Inflammatory macrophage treated with lipopolysaccharide for 4 hours (primary cell): ENCODE data around the gene ARFIP1.
"Not testable (repeated sequence)": the region's sequence is repeated elsewhere in the genome, so short reads cannot be mapped to it uniquely, and the experiment has no call there.

Experiments used
- DNase-seq: peaks from one replicate; pipeline ENCODE4 v3.0.0-alpha.2; 2020

The ARFIP1 gene, protein sequence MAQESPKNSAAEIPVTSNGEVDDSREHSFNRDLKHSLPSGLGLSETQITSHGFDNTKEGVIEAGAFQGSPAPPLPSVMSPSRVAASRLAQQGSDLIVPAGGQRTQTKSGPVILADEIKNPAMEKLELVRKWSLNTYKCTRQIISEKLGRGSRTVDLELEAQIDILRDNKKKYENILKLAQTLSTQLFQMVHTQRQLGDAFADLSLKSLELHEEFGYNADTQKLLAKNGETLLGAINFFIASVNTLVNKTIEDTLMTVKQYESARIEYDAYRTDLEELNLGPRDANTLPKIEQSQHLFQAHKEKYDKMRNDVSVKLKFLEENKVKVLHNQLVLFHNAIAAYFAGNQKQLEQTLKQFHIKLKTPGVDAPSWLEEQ

DNA sequence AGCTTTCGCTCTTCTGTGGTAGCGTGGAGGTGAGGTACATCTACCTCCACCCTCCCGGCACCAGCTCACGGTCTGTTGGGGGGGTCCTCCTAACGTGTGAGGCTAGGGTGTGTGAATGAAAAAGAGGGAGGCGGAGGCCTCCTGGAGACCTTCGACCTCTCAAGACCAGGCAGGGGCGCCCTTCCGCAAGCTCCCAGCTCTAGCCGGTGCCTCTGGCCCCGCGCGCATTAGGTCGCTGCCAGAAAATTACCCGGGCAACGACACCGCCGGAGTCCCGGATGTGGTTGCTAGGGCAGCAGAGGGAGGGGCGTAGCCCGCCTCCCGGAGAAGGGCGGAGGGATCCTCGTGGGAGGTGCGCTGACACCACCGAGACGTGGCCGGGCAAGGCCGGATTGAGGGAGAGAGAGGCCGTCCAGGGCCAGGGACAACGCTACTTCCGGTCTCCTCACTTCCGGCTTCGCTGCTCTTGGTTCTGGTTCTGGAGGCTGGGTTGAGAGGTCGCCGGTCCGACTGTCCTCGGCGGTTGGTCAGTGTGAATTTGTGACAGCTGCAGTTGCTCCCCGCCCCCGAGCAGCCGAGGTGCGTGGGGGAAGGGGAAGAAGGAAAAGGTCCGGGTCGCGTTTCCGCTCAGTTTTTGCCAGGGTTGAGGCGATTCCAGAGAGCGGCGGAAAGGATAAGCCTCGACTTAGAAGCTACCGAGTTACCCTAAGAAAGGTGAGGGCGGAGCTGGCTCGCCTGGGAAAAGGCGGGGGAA, at the start of gene ARFIP1, which contains the start of gene TIGD4:
Gene ARFIP1 (plus strand): TSS at position 442 of the 754 bp plus-strand sequence. CDS start 49,680 bp downstream, outside the sequence.
Gene TIGD4 (minus strand): TSS at position 218 of the 754 bp plus-strand sequence. CDS start 8,726 bp downstream, outside the sequence.
- DNase-seq: peak; percentile 96

DNA sequence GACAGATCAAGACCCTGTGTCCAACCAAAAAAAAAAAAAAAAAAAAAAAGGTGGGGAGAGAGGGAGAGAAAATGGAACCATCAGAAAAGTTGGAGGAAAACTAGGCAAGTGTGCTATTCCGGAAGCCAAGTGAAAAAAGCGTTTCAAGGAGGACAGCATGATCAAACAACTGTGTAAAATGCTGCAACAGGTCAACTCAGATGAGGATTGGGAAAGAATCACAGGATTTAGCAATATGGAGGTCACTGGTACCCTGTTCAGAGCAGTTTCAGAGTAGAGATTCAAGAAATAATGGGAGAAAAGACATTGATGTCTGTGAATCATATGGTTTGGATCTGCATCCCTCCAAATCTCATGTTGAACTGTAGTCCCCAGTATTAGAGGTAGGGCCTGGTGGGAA, 47.8 kb upstream of the ARFIP1 start:
- DNase-seq: no peak

DNA sequence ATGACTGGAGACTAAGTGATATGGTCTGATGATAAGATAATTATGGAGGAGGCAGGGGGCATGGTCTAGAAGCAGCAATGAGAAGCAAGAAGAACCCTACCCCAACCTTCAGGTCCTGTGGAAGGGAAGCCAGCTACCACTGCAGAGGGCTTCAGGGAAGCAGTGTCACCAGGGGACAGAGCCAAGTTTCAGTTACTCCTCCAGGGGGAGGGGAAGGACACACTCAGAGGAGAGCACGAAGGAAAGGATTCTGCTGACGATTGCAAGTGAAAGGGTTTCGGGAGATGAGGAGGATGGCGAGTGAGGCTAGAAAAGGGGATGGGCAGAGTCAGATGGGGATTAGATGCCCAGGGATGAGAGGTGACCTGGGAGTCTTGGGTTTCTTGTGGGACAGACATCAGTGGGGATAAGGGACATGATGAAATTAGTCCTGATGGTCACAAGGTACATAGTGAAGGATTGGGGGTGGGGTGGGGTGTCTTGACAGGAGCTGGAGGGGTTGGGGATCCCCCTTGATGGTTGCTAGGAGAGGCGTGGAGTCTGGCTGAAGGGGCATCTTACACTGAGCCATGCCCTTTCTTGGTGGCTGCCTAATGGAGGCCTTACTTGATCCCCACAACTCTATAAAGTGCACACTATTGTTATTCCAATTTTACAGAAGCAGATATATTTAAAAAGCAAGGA, 45.6 kb upstream of the ARFIP1 start:
- no peak for DNase-seq

DNA sequence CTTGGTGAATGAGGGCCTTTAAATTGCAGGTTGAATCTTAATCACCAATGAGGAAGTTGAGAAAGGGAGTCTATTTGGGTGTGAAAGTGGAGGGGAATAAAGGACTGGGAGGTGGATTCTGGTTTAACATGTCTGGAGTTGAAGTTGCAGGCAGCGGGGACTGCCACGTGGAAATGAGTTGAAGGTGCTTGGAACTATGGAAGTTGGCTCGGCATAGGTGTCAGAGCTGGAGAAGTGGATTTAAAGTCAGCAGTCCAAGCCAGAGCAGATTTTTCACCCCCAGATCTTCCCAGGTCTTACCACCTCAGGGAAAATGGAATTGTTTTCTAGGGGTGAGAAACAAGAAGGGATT, 45.1 kb upstream of the ARFIP1 start:
- no peak for DNase-seq

DNA sequence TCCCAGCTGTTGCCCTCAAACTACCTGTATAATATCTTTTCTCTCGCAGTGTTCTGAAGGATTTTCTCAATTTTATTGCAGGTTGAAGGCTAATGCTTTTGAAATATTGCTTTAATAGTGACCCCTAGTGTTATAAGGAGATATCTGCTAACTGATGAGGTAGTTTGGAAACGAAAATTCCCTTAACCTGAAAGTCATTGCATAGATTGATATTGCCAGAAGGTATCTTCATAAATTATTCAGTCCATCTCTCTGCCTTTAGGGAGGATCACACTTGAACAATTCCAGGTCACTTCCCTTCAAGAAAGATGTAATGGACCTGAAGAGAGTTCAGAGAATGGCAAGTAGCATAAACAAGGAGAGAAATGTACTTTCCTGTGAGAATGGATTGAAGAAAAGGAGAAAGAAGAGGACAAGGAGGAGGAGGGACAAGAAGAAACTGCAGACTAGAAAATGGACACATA, 44.3 kb upstream of the ARFIP1 start:
- peak; percentile 40 for DNase-seq

- no peak for DNase-seq
These were observed 43.8 kb upstream of the ARFIP1 start for GRCh38 chr4:152735906-152736305.

- DNase-seq: peak; percentile 9
These were observed 40.9 kb upstream of the ARFIP1 start for GRCh38 chr4:152738827-152739226.

DNA sequence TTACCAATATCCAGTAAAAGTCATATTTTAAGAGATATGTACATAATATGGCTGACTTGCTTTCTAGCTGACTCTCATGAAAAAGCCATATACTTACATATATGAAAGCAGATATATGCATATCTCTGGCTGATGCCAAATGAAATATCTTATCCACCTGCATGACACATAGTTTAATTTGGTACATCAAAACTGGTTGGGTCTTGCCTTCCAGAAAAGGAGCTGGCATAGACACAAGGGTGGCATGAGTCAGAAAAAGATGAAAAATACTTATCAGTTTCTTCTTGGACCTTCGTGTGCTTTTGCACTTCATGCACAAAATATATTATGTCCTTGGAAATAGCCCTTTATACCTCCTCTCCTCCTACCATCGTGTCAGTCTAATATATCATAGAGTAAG, 32.3 kb upstream of the ARFIP1 start:
- DNase-seq: no peak

DNA sequence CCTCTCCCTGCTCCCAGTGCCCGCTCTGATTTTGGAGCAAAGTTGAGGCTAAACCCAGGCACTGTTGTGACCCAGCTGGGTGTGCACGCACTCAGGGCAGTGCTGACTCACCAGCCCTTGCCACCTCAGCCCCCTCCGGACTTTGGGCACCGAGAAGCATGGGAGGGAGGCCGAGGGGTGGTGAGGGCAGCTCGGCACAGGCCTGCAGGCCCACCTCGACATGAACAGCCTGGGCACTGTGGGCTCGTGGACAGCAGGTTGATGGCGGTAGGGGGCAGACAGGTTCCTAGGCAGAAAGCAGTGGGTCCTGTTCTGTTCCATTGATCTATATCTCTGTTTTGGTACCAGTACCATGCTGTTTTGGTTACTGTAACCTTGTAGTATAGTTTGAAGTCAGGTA, 31.1 kb upstream of the ARFIP1 start:
- no peak for DNase-seq

DNA sequence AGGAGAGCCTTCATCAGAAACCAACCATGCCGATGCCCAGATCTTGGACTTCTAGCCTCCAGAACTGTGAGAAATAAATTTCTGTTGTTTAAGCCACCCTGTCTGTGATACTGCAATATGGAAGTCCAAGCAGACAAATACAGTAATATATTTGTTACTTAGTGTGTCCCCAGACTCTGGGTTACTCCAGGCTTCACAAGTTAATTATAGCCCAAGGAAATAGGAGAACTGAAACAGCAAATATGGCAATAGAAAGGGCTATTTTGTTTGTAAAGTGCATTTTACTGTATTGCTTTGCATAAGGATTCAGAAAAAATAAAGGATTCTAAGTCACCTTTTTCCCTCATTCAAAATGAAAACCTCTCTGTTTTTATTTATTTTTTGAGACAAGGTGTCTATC, 16.0 kb upstream of the ARFIP1 start:
- DNase-seq: peak; percentile 30

GRCh38 chr4:152765069-152765737, 14.6 kb upstream of the ARFIP1 start:
- DNase-seq: not testable (repeated sequence)

- DNase-seq: peak; percentile 18
These were observed 7.8 kb upstream of the ARFIP1 start for GRCh38 chr4:152771741-152772533.

- DNase-seq: no peak
These were observed 6.4 kb upstream of the ARFIP1 start for GRCh38 chr4:152773339-152773738.

GRCh38 chr4:152773953-152774352, 5.8 kb upstream of the ARFIP1 start:
- DNase-seq: no peak

DNA sequence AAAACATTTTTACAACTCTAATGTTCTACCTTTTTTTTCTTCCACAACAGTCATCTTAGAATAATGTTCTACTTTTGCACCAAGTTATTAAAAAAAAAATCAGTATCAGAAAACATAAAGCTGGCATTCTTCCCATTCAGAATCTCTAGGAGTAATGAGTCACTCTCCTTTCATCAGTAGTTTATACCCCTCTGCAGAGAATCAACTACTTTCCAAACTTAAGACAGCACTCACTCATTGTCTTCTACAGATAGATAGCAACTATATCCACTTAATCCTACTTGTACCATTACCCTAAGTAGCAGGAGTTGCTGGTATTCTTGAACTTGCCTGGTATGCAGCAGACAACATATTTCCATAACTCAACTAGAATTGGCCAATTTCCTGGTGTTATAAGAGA, 3.4 kb upstream of the ARFIP1 start:
- no peak for DNase-seq

DNA sequence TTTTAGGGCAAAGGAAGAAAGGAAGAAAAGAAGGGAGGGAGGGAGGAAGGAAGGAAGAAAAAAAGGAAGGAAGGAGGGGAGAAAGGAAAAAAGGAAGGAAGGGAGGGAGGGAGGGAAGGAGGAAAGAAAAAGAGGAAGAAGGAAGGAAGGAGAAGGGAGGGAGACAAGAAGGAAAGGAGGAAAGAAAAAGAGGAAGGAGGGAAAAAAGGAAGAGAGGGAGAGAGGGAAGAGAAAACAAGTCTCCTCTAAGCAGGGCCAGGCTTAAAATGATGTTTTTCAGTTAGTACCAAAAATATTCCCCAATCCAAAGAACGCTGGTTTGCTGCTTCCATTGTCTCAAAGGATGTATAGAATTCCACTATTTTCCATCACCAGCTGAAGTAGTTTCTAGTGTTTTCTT, 2.3 kb upstream of the ARFIP1 start:
- no peak for DNase-seq

DNA sequence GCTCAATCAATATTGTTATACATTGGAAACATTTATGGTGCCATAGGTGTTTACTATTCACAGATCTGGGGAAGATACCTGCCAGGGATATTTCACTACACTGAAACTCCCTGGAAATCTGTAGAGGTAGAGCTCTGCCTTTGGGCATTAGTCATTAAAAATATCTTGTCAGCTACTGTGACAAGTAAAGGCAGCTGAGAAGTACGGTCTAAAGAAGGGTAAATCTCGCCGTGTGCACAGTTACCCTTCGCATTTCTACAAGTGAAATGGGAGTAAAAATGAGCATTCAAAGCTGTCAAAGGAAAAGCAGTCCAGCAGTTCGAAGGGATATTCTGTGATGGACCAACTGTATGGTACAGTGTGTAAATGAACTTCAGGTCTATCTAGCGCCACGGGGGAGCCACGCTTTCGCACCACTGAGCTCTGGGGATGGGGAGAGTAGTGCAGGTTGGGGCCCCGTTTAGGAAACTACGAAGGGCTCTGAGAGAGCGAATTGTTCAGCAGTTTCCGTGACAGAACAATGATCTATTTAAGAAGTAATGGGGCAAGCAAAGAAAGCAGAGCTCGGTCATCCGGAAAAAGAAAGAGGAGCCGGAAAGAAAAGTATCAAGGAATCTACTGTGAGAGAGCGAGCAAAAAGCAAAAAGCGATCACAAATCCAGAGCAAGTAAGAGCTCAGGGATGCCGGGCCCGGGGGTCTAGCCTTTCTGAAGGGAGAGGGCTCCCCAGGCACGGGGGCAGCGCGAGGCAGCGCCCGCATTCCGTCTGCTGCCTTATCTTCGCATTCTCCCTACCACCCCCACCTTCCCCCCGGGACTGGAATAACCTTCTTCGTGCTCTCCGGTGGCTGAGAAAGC, 870 bp upstream of the ARFIP1 start:
- no peak for DNase-seq

DNA sequence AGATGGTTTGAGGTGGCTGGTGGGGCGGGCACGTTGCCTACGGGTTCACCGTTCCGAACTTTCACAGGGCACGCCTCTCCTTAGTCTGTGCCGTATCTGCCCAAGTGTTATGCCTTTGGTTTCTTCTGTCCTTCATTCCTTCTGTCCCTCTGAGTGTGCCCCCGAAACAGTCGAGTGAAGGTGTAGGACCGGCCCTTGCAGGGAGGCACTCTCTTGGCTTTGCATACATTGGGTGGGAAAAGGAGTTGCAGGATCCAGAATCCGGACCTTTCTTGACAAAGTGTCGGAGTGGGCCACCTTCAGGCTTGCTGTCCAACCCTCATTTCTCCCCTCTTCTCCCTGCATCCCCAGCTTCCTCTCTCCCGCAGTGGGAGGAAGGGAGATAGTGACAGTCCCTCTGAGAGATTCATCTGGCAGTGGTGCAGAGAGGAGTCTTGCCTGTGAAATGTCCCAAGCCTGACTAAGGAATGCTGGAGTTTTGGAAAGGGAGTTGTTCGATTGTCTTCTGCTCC, 569 bp downstream of the ARFIP1 start:
- peak; percentile 24 for DNase-seq

DNA sequence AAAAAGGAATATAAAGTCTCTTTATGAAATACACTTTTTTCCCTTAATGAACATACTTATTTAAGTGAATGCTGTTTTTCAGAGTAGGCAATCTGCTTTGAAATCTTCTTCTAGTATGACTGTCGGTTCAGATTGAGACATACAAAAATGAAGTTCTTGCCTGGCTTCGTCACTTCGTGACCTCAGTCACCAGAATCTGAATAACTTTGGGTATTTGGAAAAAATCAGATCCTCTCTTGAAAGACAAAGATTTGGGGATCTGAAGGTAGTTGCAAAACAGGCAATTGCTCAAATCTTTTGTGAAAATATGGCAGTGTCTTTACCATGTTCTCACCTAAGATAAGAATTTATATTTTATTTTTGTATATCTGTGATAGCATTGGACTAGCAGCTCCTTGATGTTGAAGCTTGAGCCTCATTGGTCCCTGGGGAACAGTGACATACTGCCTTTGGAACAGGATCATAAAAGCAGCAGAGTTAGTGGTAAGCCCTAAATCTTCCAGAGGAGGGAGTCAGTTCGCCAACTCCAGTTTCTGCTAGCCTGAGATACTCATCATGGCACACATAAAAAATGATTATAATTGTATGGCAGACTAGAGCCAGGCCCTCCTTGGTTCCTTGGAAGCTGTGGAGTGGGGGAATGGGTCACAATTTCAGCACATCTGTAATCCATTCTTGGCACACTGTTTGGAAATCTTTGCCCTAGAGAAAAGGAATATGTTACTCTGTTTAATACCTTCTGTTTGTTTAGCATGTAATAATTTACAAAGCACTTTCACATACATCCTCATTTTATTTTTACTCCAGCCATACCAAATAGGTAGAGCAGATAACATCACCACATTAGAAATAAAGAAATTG, 5.0 kb downstream of the ARFIP1 start:
- no peak for DNase-seq
